ENCODE data around the gene OTX1. TPM values are rescaled to one million over a fixed set of nuclear protein-coding genes. Genes with fewer than 3 reads are reported as not detected.

Gene OTX1
- not detected in 2 replicates for total RNA-seq

DNA sequence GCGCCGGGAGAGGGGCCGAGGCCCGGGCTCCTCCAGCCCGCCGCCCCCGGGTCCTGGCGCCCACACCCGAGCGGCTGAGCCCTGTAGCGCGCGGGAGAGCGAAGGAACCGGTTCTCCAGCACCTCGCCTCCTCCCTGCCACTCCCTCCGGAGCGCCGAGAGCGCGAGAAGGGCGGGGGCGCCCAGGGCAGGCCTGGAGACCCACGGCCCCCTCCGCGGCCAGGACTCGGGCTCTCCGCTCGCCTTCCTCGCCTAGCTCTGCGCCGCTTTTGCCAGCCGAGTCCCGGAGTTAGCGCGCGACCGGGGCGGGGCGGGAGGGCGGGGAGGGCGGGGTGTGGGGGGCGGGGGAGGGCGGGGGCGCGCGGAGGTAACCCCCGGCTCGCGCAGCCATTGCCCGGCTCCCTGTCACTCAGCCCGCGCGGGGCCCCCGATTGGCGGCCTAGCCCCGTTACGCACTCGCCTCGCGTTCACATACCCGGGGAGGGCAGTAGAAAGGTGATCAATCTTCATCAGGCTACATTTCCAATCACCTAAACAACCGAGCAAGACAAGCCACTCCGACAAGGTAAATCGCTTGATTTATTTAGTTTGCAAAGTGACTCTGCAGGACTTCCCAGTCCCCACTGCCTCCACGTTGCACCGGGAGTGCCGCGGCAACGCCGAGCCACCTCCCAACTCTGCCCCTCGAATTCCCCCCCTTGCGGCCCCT, at the start of gene OTX1:
OTX1 (plus strand) TSS at position 497 of the 708 bp plus-strand sequence. CDS start 2,161 bp downstream, outside the sequence.

